B cell (primary cell): ENCODE data around the gene IL23A. TPM values are rescaled to one million over a fixed set of nuclear protein-coding genes. Genes with fewer than 3 reads are reported as not detected.

Source experiments
- ATAC-seq: fragments of 200-7000 bp; cut with Tn5 transposase; one replicate; pipeline ENCODE4 v1.10.0; 2021; ENCODE audit warnings: low read depth, mild to moderate bottlenecking, moderate number of reproducible peaks, moderate library complexity
- CTCF ChIA-PET: fragments of 350-600 bp; sonication (Branson Sonifier 250); formaldehyde crosslinking; loops from one replicate; lab custom pipeline; 2021; ENCODE audit warnings: antibody characterized with exemption, inconsistent platforms; lab: Charles Lee
- POLR2A ChIA-PET: fragments of 350-600 bp; sonication (Branson Sonifier 250); formaldehyde crosslinking; loops from one replicate; lab custom pipeline; 2021; ENCODE audit warnings: antibody characterized with exemption; lab: Charles Lee
- DNase-seq: peaks from one replicate; pipeline ENCODE4 v3.0.0; 2013
- H2AFZ ChIP-seq: 2 replicates; pipeline ENCODE4 v1.6.1; 2012; ENCODE audit warnings: mild to moderate bottlenecking, low read depth, low read length; ENCODE audit not compliant: insufficient read depth, poor library complexity, severe bottlenecking
- H3K27ac ChIP-seq, 2 donors: 1 replicate in 1 of 2; 2 replicates in 1 of 2; pipeline ENCODE4 v1.5.1; 2012 to 2013; ENCODE audit warnings: low read length in 2 of 2, mild to moderate bottlenecking in 2 of 2, moderate library complexity in 1 of 2
- H3K27me3 ChIP-seq, 4 experiments: fragments of 200-600 bp in 1 of 4; sonication (generic) in 1 of 4; replicated peaks in 1 of 4; 1 replicate in 2 of 4; 2 replicates in 2 of 4; pipeline versions ENCODE4 v1.6.1 to v1.7.0; 2013 to 2016; ENCODE audit warnings: low read length in 3 of 4, mild to moderate bottlenecking in 2 of 4, mixed read lengths in 1 of 4, moderate library complexity in 1 of 4; ENCODE audit not compliant: insufficient read depth in 4 of 4, control insufficient read depth in 3 of 4; ENCODE audit errors: control extremely low read depth in 1 of 4
- H3K36me3 ChIP-seq, 2 experiments: replicated peaks in 1 of 2; 1 replicate in 1 of 2; 2 replicates in 1 of 2; pipeline versions ENCODE4 v1.6.1 to v1.7.1; 2013; ENCODE audit warnings: low read length in 1 of 2; ENCODE audit not compliant: insufficient read depth in 2 of 2, control insufficient read depth in 1 of 2; ENCODE audit errors: control extremely low read depth in 1 of 2, extremely low read depth in 1 of 2
- H3K4me1 ChIP-seq, 2 donors: fragments of 200-600 bp in 1 of 2; sonication (generic) in 1 of 2; 1 replicate in 1 of 2; 2 replicates in 1 of 2; pipeline versions ENCODE4 v1.5.1 to v1.6.1; 2013 to 2017; ENCODE audit warnings: low read length in 2 of 2; ENCODE audit not compliant: control insufficient read depth in 2 of 2, insufficient read depth in 2 of 2
- H3K4me2 ChIP-seq: replicated peaks from 2 replicates; pipeline ENCODE3; 2012; ENCODE audit warnings: mild to moderate bottlenecking, low read depth, low read length; ENCODE audit not compliant: poor library complexity, severe bottlenecking
- H3K4me3 ChIP-seq, 5 experiments: fragments of 200-600 bp in 1 of 5; sonication (generic) in 1 of 5; 1 replicate in 3 of 5; 2 replicates in 2 of 5; pipeline versions ENCODE4 v1.5.1 to v1.7.0; 2011 to 2016; ENCODE audit warnings: low read length in 4 of 5, mild to moderate bottlenecking in 4 of 5, low read depth in 2 of 5, control low read depth in 1 of 5, moderate library complexity in 1 of 5; ENCODE audit not compliant: insufficient read depth in 1 of 5; ENCODE audit errors: control extremely low read depth in 1 of 5, extremely low read depth in 1 of 5
- H3K79me2 ChIP-seq: fragments of 200-600 bp; sonication (generic); one replicate; pipeline ENCODE4 v1.6.0; 2016; ENCODE audit warnings: low read length; ENCODE audit not compliant: control insufficient read depth, insufficient read depth
- H3K9ac ChIP-seq: fragments of 200-600 bp; sonication (generic); 2 replicates; pipeline ENCODE4 v1.6.1; 2017; ENCODE audit warnings: mild to moderate bottlenecking, low read length, moderate library complexity
- H3K9me3 ChIP-seq, 3 donors: one replicate each; pipeline versions ENCODE4 v1.6.1 to v1.7.1; 2013; ENCODE audit warnings: low read length in 2 of 3; ENCODE audit not compliant: control insufficient read depth in 2 of 3, insufficient read depth in 1 of 3; ENCODE audit errors: control extremely low read depth in 1 of 3
- H4K20me1 ChIP-seq: 2 replicates; pipeline ENCODE4 v1.6.0; 2012; ENCODE audit warnings: mild to moderate bottlenecking, low read length; ENCODE audit not compliant: insufficient read depth, control insufficient read depth, poor library complexity, severe bottlenecking
- H3K27ac Mint-ChIP-seq: one replicate; pipeline ENCODE4 v1.8.0; 2021; ENCODE audit warnings: mixed read lengths
- H3K27me3 Mint-ChIP-seq: one replicate; pipeline ENCODE4 v1.8.0; 2021; ENCODE audit warnings: mixed read lengths
- H3K4me1 Mint-ChIP-seq: one replicate; pipeline ENCODE4 v1.8.0; 2021; ENCODE audit warnings: mixed read lengths
- H3K4me3 Mint-ChIP-seq: one replicate; pipeline ENCODE4 v1.8.0; 2021; ENCODE audit warnings: mixed read lengths
- H3K9me3 Mint-ChIP-seq: one replicate; pipeline ENCODE4 v1.8.0; 2022; ENCODE audit warnings: mixed read lengths; ENCODE audit not compliant: insufficient read depth
- CTCF ChIP-seq: fragments of 200-600 bp; IDR thresholded peaks from one replicate; pipeline ENCODE4 v1.8.0; 2022; ENCODE audit warnings: antibody characterized with exemption, mild to moderate bottlenecking
- EZH2 ChIP-seq: IDR thresholded peaks from 2 replicates; pipeline ENCODE4 v1.6.1; 2012; ENCODE audit warnings: borderline replicate concordance, low read depth, mild to moderate bottlenecking, moderate library complexity, low read length; ENCODE audit not compliant: insufficient read depth, poor library complexity, severe bottlenecking
- WGBS: methylation state at CpG from one replicate; pipeline ENCODE4 v1.1.5; 2013; ENCODE audit warnings: missing lambda C conversion rate; ENCODE audit not compliant: insufficient coverage; 5-methylcytosine and 5-hydroxymethylcytosine counted together
- intact Hi-C: fragments of 100-400 bp; cut with micrococcal nuclease; formaldehyde crosslinking; loops from one replicate; pipeline ENCODE4 v1.10.0; 2022
- polyA plus RNA-seq: library from polyadenylated mRNA; depleted of rRNA; stranded (reverse); fragments of >200 nt; gene quantifications from 2 replicates; pipeline ENCODE4 v1.2.3, GENCODE V29; 2012
- total RNA-seq, 2 donors: library from RNA; stranded (reverse); fragments of 120-200 nt in 1 of 2; gene quantifications; 1 replicate in 1 of 2; 2 replicates in 1 of 2; pipeline versions ENCODE4 v1.2.3 to v1.2.4, GENCODE V29; 2013 to 2022

The IL23A gene
- total and polyA plus RNA-seq, 2 donors (not counting 1 experiment from before 2014, with no cell fraction given): 20.5 to 32.6 TPM

- H3K79me2 ChIP-seq: no peaks in the 10 kb centered on the region
- H3K36me3 ChIP-seq: no peaks in the 10 kb centered on the region
- peaks cover 0 to 12% (median 10%) of the 10 kb centered on the region in 3 donors for H3K9me3 ChIP-seq
- H4K20me1 ChIP-seq: no peaks in the 10 kb centered on the region
- H3K27ac ChIP-seq: peak overlapping the region; percentile 75 to 80
- peaks cover 49 to 64% of the 10 kb centered on the region in 2 donors for H3K4me1 ChIP-seq
- peak overlapping the region; percentile 72 for H3K4me2 ChIP-seq
- peak overlapping the region; percentile 47 for H2AFZ ChIP-seq
- TF ChIP-seq CTCF (no peak), EZH2 (no peak)
- ChIA-PET CTCF (interaction anchor here (0.6 to 2.5 kb wide), 6 partner anchors 8 to 87 kb away, joined by 3 to 11 read pairs (median 7); partner anchors contain the start of genes CNPY2 and STAT2), POLR2A (interaction anchor here (0.6 to 0.9 kb wide), 2 partner anchors 10 to 17 kb away, joined by 3 to 7 read pairs; partner anchors contain the start of gene STAT2)
- Mint-ChIP-seq H3K9me3 (no peaks in the 10 kb centered on the region), H3K27ac (peak overlapping the region; percentile 96), H3K4me1 (peaks cover 47% of the 10 kb centered on the region), H3K4me3 (peak overlapping the region; percentile 76), H3K27me3 (no peaks in the 10 kb centered on the region)
- intact Hi-C loops: loop anchor here (5.0 kb wide), 1 partner anchor 85 kb away; no protein-coding TSS in a partner anchor
- ATAC-seq (no peak), DNase-seq (no peak)
- WGBS: 88% methylated on average over 1 of the region's 4 CpGs
- H3K4me3 ChIP-seq: no peak overlapping the region
- H3K9ac ChIP-seq: no peak overlapping the region
- no peaks in the 10 kb centered on the region for H3K27me3 ChIP-seq
These were observed 38.8 kb downstream of the IL23A start for GRCh38 chr12:56377310-56377988.

GRCh38 chr12:56377989-56378316 lies 39.3 kb downstream of the IL23A start:
- peaks cover 0 to 12% (median 10%) of the 10 kb centered on the region in 3 donors for H3K9me3 ChIP-seq
- peaks cover 49 to 64% of the 10 kb centered on the region in 2 donors for H3K4me1 ChIP-seq
- ChIA-PET CTCF (interaction anchor here (0.6 to 2.5 kb wide), 5 partner anchors 9 to 86 kb away, joined by 3 to 11 read pairs (median 3); partner anchors contain the start of gene STAT2), POLR2A (interaction anchor here (0.9 kb wide), 2 partner anchors 18 to 32 kb away, joined by 3 to 5 read pairs; partner anchors contain the start of gene STAT2)
- no peaks in the 10 kb centered on the region for H3K79me2 ChIP-seq
- intact Hi-C loops: loop anchor here (5.0 kb wide), 1 partner anchor 84 kb away; no protein-coding TSS in a partner anchor
- Mint-ChIP-seq H3K4me3 (peak overlapping the region; percentile 4), H3K4me1 (peaks cover 44% of the 10 kb centered on the region), H3K27me3 (no peaks in the 10 kb centered on the region), H3K27ac (peak overlapping the region; percentile 96), H3K9me3 (no peaks in the 10 kb centered on the region)
- WGBS: no CpG with 5 or more reads among the region's 1 CpG
- no peak for TF ChIP-seq CTCF
- no peak for TF ChIP-seq EZH2
- ATAC-seq (no peak), DNase-seq (no peak)
- H2AFZ ChIP-seq: peak overlapping the region; percentile 47
- no peak overlapping the region for H3K4me3 ChIP-seq
- no peaks in the 10 kb centered on the region for H3K27me3 ChIP-seq
- H3K4me2 ChIP-seq: peak overlapping the region; percentile 72
- H4K20me1 ChIP-seq: no peaks in the 10 kb centered on the region
- H3K9ac ChIP-seq: no peak overlapping the region
- peak overlapping the region; percentile 75 to 80 for H3K27ac ChIP-seq
- no peaks in the 10 kb centered on the region for H3K36me3 ChIP-seq
